Measurements from ENCODE around the gene CTNND2.
"Not testable (repeated sequence)": the region's sequence is repeated elsewhere in the genome, so short reads cannot be mapped to it uniquely, and the experiment has no call there.

CTNND2 gene

GRCh38 chr5:11658376-11658775 is 245.9 kb downstream of the CTNND2 start:
- DNase-seq (ENCODE audit: low spot score): no peak

GRCh38 chr5:11656916-11657315 is 247.3 kb downstream of the CTNND2 start:
- no peak for DNase-seq (ENCODE audit: low spot score)

- DNase-seq (ENCODE audit: low spot score): no peak
These were observed 248.6 kb downstream of the CTNND2 start for GRCh38 chr5:11655681-11656080.

GRCh38 chr5:11650936-11651335 is 253.3 kb downstream of the CTNND2 start:
- DNase-seq (ENCODE audit: low spot score): no peak

- no peak for DNase-seq (ENCODE audit: low spot score)
These were observed 258.1 kb downstream of the CTNND2 start for GRCh38 chr5:11646141-11646540.

- no peak for DNase-seq (ENCODE audit: low spot score)
These were observed 261.8 kb downstream of the CTNND2 start for GRCh38 chr5:11642438-11642837.

GRCh38 chr5:11640158-11640873 is 263.9 kb downstream of the CTNND2 start:
- DNase-seq (ENCODE audit: low spot score): no peak

- no peak for DNase-seq (ENCODE audit: low spot score)
These were observed 281.5 kb downstream of the CTNND2 start for GRCh38 chr5:11622785-11623184.

- DNase-seq (ENCODE audit: low spot score): no peak
These were observed 284.1 kb downstream of the CTNND2 start for GRCh38 chr5:11620172-11620571.

GRCh38 chr5:11619339-11620024 is 284.8 kb downstream of the CTNND2 start:
- DNase-seq (ENCODE audit: low spot score): no peak

GRCh38 chr5:11617080-11617479 is 287.2 kb downstream of the CTNND2 start:
- no peak for DNase-seq (ENCODE audit: low spot score)

GRCh38 chr5:11616624-11617023 is 287.6 kb downstream of the CTNND2 start:
- DNase-seq (ENCODE audit: low spot score): not testable (repeated sequence)

- no peak for DNase-seq (ENCODE audit: low spot score)
These were observed 293.2 kb downstream of the CTNND2 start for GRCh38 chr5:11611011-11611410.

GRCh38 chr5:11609570-11610303 is 294.5 kb downstream of the CTNND2 start:
- DNase-seq (ENCODE audit: low spot score): no peak

GRCh38 chr5:11608530-11608929 is 295.7 kb downstream of the CTNND2 start:
- no peak for DNase-seq (ENCODE audit: low spot score)

- DNase-seq (ENCODE audit: low spot score): no peak
These were observed 296.2 kb downstream of the CTNND2 start for GRCh38 chr5:11607944-11608483.

- no peak for DNase-seq (ENCODE audit: low spot score)
These were observed 301.9 kb downstream of the CTNND2 start for GRCh38 chr5:11602298-11602697.

- no peak for DNase-seq (ENCODE audit: low spot score)
These were observed 304.7 kb downstream of the CTNND2 start for GRCh38 chr5:11599499-11599898.

GRCh38 chr5:11596657-11597071 is 307.6 kb downstream of the CTNND2 start:
- DNase-seq (ENCODE audit: low spot score): no peak

GRCh38 chr5:11596185-11596584 is 308.1 kb downstream of the CTNND2 start:
- no peak for DNase-seq (ENCODE audit: low spot score)

GRCh38 chr5:11595045-11595444 is 309.2 kb downstream of the CTNND2 start:
- no peak for DNase-seq (ENCODE audit: low spot score)

GRCh38 chr5:11594021-11594420 is 310.2 kb downstream of the CTNND2 start:
- DNase-seq (ENCODE audit: low spot score): no peak

GRCh38 chr5:11590475-11590874 is 313.8 kb downstream of the CTNND2 start:
- no peak for DNase-seq (ENCODE audit: low spot score)

Data from hepatic stellate cell (primary cell).